HG03060 (cell line): ENCODE measurements around the gene KCNJ9.

Experiments
- ATAC-seq: cut with Tn5 transposase; IDR thresholded peaks from one replicate; pipeline ENCODE4 v1.9.1; 2021; ENCODE audit warnings: low read depth, moderate number of reproducible peaks; ENCODE audit not compliant: unreplicated experiment

KCNJ9 gene

DNA sequence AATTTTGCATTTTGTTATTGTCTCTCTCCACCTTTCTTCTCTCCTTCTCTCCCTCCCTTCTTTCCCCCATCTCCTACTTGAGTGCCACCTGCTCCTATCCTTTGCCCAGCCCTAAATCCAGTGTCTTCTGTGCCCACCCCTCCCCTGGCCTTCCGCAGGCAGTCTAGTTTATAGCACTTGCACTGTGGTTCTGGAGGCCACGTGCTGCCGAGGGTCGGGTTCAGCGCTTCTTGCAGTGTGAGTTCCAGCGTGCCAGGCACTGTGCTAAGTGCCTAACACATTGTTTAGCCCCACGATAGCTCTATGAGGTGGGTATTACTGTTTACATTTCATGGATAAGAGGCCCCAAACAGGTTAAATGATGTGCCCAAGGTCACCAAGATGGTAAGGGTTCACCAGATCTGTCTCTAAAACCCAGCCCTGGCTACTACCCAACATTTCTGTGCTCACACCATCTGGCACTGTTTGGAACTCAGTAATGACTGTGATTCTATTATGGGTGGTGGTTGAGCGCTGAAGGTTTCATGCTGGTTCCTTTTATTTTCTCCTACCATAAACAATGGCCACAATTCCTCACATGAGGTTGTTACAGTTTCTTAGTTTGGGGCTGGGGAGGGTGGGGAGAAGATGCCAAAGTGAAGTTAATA is 56.0 kb downstream of the KCNJ9 start:
- ATAC-seq: no peak

DNA sequence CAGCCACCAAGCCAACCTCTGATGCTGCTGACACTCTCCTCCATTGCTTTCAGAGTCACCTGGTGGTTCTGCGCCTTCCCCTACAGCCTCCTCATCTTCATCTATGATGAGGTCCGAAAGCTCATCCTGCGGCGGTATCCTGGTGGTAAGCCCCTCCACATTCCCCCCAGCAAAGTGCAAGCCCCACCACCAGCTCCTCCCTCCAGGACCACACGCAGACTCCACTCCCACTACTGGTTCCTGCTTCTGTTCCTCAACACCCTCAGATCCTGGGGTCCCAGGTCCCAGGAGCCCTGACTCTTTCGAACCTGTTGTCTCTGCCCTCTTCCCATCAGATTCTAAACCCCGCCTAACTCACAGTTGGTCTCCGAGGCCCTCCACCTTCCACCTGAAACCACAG is 58.5 kb downstream of the KCNJ9 start:
- ATAC-seq: no peak
